ENCODE data around the gene IGF1R. TPM values are rescaled to one million over a fixed set of nuclear protein-coding genes. Genes with fewer than 3 reads are reported as not detected.

Gene IGF1R
- total RNA-seq, 2 donors from 2014 or later = 35.0 to 37.0 TPM

GRCh38 chr15:98765610-98766009 is 117.3 kb downstream of the IGF1R start:
- TF ChIP-seq, protein P1, sequence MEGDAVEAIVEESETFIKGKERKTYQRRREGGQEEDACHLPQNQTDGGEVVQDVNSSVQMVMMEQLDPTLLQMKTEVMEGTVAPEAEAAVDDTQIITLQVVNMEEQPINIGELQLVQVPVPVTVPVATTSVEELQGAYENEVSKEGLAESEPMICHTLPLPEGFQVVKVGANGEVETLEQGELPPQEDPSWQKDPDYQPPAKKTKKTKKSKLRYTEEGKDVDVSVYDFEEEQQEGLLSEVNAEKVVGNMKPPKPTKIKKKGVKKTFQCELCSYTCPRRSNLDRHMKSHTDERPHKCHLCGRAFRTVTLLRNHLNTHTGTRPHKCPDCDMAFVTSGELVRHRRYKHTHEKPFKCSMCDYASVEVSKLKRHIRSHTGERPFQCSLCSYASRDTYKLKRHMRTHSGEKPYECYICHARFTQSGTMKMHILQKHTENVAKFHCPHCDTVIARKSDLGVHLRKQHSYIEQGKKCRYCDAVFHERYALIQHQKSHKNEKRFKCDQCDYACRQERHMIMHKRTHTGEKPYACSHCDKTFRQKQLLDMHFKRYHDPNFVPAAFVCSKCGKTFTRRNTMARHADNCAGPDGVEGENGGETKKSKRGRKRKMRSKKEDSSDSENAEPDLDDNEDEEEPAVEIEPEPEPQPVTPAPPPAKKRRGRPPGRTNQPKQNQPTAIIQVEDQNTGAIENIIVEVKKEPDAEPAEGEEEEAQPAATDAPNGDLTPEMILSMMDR (IDR thresholded peaks at IDR 0.05) = no peak
- no peak for DNase-seq
- H3K9me3 ChIP-seq = no peaks in the 10 kb centered on the region
- peak overlapping the region in 1 of 2 donors; percentile 1 for H3K9ac ChIP-seq (ENCODE audit: low read depth in 2 of 2, low read length in 2 of 2)
- no peaks in the 10 kb centered on the region for H3K36me3 ChIP-seq
- H3K27ac ChIP-seq = no peak overlapping the region
- intact Hi-C loops (cut with DNase I) = no loop called here
- no peaks in the 10 kb centered on the region for H3K4me1 ChIP-seq
- H3K4me3 ChIP-seq = no peak overlapping the region
- no peaks in the 10 kb centered on the region for H3K27me3 ChIP-seq

- H3K4me3 ChIP-seq = no peak overlapping the region
- DNase-seq = no peak
- TF ChIP-seq, protein P1 (IDR thresholded peaks at IDR 0.05) = no peak
- no peak overlapping the region for H3K27ac ChIP-seq
- no peak overlapping the region for H3K9ac ChIP-seq (ENCODE audit: low read depth in 2 of 2, low read length in 2 of 2)
- no peaks in the 10 kb centered on the region for H3K36me3 ChIP-seq
- no peaks in the 10 kb centered on the region for H3K9me3 ChIP-seq
- no peaks in the 10 kb centered on the region for H3K4me1 ChIP-seq
- intact Hi-C loops (cut with DNase I) = no loop called here
- H3K27me3 ChIP-seq = no peaks in the 10 kb centered on the region
Observed at GRCh38 chr15:98767692-98768091, 119.4 kb downstream of the IGF1R start.

DNA sequence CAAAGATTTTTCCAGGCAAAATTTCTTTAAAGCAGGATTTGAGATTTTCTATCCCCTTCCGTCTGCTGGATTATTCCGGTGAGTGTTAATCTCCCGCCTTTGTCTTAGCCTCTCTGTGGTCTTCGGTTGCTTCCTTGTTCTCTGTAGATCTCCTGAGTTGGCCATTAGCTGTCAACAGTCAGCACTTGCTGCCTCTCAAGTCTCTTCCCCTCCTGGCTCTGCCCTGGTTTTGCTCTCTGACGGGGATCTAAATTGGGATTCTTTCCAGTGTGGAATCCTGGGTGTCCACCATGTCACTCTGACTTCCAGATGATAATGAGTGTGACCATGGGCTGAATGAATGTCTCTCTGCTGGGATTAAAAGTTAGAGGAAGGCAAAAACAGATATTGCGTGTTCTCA is 121.5 kb downstream of the IGF1R start:
- no peaks in the 10 kb centered on the region for H3K4me1 ChIP-seq
- intact Hi-C loops (cut with DNase I) = loop anchor here (10.0 kb wide), 2 partner anchors 105 to 305 kb away; no protein-coding TSS in a partner anchor

GRCh38 chr15:98770984-98771383 is 122.6 kb downstream of the IGF1R start:
- no peaks in the 10 kb centered on the region for H3K36me3 ChIP-seq
- H3K4me1 ChIP-seq = no peaks in the 10 kb centered on the region
- no peak overlapping the region for H3K9ac ChIP-seq (ENCODE audit: low read depth in 2 of 2, low read length in 2 of 2)
- DNase-seq = no peak
- H3K27ac ChIP-seq = no peak overlapping the region
- H3K9me3 ChIP-seq = no peaks in the 10 kb centered on the region
- H3K4me3 ChIP-seq = no peak overlapping the region
- TF ChIP-seq, protein P1 (IDR thresholded peaks at IDR 0.05) = no peak
- no peaks in the 10 kb centered on the region for H3K27me3 ChIP-seq
- intact Hi-C loops (cut with DNase I) = loop anchor here (10.0 kb wide), 2 partner anchors 106 to 304 kb away; no protein-coding TSS in a partner anchor

More for the DNA sequence above, 121.5 kb downstream of the IGF1R start:
- Histone ChIP-seq H3K4me3 (no peak overlapping the region), H3K9ac (ENCODE audit: low read depth in 2 of 2, low read length in 2 of 2) (no peak overlapping the region), H3K27ac (no peak overlapping the region), H3K36me3 (no peaks in the 10 kb centered on the region), H3K9me3 (no peaks in the 10 kb centered on the region), H3K27me3 (no peaks in the 10 kb centered on the region)
- DNase-seq = no peak
- TF ChIP-seq, protein P1 (IDR thresholded peaks at IDR 0.05) = no peak

DNA sequence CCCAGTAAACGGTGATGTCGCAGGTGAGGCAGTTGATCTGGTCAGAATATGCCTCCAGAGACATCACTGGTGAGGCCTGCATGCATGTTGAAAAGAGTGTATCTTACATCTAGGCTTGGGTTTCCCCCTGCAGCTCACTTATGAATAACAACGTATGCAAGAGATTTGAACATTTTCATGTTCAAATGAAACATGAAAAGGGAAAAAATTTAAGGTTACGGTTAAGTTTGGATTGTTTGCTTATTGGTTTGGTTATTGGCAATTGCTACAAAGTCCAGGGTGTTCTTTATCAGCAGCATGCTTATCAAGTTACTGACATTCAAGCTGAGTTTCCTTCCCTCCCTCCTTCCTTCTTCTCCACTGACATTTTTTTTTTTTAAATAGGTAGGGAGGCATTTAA is 123.2 kb downstream of the IGF1R start:
- Histone ChIP-seq H3K36me3 (no peaks in the 10 kb centered on the region), H3K9ac (ENCODE audit: low read depth in 2 of 2, low read length in 2 of 2) (no peak overlapping the region), H3K4me1 (no peaks in the 10 kb centered on the region), H3K9me3 (no peaks in the 10 kb centered on the region), H3K27ac (no peak overlapping the region), H3K4me3 (no peak overlapping the region), H3K27me3 (no peaks in the 10 kb centered on the region)
- TF ChIP-seq, protein P1 (IDR thresholded peaks at IDR 0.05) = no peak
- intact Hi-C loops (cut with DNase I) = loop anchor here (10.0 kb wide), 2 partner anchors 107 to 303 kb away; no protein-coding TSS in a partner anchor
- DNase-seq = no peak

Data from colonic mucosa (tissue), 4 donors.